ENCODE measurements around the gene MRTFB.

MRTFB gene

DNA sequence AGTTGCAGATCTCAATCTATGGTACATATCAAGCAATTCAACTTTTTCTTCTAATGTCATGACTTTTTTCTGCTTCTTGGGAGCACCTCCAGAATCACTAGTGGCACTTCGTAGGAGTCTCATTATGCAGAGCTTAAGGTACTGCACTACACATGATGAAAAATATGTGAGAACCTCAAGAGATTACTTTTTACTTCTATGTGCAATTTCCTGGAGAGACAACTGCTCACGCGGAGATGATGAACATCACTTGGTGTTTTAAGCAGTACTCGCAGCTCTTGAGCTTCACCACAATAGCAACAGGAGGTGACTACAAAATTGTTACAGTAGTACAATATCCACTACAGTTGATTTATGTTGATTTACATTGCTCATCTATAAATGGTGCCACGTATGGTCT, 79.7 kb downstream of the MRTFB start:
- no peaks in the 10 kb centered on the region for H3K27me3 ChIP-seq (ENCODE audit: insufficient read depth, poor library complexity, severe bottlenecking)
- H3K4me3 ChIP-seq (replicated peaks; ENCODE audit: insufficient read depth, low read length): no peak overlapping the region
- no peak for DNase-seq (ENCODE audit: low read depth in 1 of 2, low spot score in 1 of 2)
- TF ChIP-seq SPI1 (IDR thresholded peaks at IDR 0.05; ENCODE audit: borderline replicate concordance, low read depth) (no peak), POLR2AphosphoS5 (IDR thresholded peaks at IDR 0.05; ENCODE audit: low read depth) (no peak), GABPA (IDR thresholded peaks at IDR 0.05; ENCODE audit: low read depth) (no peak)
- TF ChIP-seq, protein P1, sequence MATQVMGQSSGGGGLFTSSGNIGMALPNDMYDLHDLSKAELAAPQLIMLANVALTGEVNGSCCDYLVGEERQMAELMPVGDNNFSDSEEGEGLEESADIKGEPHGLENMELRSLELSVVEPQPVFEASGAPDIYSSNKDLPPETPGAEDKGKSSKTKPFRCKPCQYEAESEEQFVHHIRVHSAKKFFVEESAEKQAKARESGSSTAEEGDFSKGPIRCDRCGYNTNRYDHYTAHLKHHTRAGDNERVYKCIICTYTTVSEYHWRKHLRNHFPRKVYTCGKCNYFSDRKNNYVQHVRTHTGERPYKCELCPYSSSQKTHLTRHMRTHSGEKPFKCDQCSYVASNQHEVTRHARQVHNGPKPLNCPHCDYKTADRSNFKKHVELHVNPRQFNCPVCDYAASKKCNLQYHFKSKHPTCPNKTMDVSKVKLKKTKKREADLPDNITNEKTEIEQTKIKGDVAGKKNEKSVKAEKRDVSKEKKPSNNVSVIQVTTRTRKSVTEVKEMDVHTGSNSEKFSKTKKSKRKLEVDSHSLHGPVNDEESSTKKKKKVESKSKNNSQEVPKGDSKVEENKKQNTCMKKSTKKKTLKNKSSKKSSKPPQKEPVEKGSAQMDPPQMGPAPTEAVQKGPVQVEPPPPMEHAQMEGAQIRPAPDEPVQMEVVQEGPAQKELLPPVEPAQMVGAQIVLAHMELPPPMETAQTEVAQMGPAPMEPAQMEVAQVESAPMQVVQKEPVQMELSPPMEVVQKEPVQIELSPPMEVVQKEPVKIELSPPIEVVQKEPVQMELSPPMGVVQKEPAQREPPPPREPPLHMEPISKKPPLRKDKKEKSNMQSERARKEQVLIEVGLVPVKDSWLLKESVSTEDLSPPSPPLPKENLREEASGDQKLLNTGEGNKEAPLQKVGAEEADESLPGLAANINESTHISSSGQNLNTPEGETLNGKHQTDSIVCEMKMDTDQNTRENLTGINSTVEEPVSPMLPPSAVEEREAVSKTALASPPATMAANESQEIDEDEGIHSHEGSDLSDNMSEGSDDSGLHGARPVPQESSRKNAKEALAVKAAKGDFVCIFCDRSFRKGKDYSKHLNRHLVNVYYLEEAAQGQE (IDR thresholded peaks at IDR 0.05; ENCODE audit: insufficient replicate concordance, low read depth): no peak
- TF ChIP-seq, protein P2, sequence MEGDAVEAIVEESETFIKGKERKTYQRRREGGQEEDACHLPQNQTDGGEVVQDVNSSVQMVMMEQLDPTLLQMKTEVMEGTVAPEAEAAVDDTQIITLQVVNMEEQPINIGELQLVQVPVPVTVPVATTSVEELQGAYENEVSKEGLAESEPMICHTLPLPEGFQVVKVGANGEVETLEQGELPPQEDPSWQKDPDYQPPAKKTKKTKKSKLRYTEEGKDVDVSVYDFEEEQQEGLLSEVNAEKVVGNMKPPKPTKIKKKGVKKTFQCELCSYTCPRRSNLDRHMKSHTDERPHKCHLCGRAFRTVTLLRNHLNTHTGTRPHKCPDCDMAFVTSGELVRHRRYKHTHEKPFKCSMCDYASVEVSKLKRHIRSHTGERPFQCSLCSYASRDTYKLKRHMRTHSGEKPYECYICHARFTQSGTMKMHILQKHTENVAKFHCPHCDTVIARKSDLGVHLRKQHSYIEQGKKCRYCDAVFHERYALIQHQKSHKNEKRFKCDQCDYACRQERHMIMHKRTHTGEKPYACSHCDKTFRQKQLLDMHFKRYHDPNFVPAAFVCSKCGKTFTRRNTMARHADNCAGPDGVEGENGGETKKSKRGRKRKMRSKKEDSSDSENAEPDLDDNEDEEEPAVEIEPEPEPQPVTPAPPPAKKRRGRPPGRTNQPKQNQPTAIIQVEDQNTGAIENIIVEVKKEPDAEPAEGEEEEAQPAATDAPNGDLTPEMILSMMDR (IDR thresholded peaks at IDR 0.05; ENCODE audit: insufficient read depth, low read length): no peak
- H3K27ac ChIP-seq (replicated peaks): no peak overlapping the region

DNA sequence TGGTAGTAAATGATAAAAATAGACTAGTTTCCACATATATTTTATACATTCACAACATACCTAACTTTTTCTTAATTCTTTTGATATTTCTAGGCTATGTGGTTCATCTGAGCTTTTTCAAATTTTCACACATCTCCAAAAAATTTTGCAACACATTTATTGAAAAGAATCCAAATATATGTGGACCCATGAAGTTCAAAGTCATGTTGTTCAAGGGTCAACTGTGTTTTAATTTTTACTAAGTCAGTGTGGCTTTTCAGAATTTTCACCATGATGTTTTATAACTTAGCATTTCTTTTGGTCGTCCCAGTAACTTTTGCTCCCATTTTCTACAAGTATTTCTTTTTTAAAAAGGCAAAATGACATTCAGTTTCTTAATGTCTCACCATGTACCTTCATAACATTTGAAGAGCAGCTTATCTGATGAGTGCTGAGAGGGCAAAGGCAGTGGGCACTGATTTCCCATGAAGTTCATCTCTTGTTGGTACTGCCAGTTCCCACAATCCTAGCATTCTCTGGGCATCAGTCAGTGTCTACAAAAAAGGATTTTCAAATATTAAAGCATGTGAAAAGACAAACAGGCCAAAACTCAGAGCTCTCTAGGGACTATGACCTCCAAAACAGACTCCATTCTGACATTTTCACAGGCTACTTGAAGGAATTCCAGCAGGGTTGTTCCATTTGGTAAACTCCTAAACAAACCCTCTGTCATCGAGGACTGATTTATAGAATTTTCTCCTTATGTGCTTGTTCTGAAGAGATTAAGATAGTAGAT, 80.3 kb downstream of the MRTFB start:
- H3K4me3 ChIP-seq (replicated peaks; ENCODE audit: insufficient read depth, low read length): no peak overlapping the region
- DNase-seq (ENCODE audit: low read depth in 1 of 2, low spot score in 1 of 2): no peak
- TF ChIP-seq, protein P2 (IDR thresholded peaks at IDR 0.05; ENCODE audit: insufficient read depth, low read length): no peak
- TF ChIP-seq, protein P1 (IDR thresholded peaks at IDR 0.05; ENCODE audit: insufficient replicate concordance, low read depth): no peak
- no peak for TF ChIP-seq GABPA (IDR thresholded peaks at IDR 0.05; ENCODE audit: low read depth)
- no peak for TF ChIP-seq POLR2AphosphoS5 (IDR thresholded peaks at IDR 0.05; ENCODE audit: low read depth)
- TF ChIP-seq SPI1 (IDR thresholded peaks at IDR 0.05; ENCODE audit: borderline replicate concordance, low read depth): no peak
- no peak overlapping the region for H3K27ac ChIP-seq (replicated peaks)
- no peaks in the 10 kb centered on the region for H3K27me3 ChIP-seq (ENCODE audit: insufficient read depth, poor library complexity, severe bottlenecking)

DNA sequence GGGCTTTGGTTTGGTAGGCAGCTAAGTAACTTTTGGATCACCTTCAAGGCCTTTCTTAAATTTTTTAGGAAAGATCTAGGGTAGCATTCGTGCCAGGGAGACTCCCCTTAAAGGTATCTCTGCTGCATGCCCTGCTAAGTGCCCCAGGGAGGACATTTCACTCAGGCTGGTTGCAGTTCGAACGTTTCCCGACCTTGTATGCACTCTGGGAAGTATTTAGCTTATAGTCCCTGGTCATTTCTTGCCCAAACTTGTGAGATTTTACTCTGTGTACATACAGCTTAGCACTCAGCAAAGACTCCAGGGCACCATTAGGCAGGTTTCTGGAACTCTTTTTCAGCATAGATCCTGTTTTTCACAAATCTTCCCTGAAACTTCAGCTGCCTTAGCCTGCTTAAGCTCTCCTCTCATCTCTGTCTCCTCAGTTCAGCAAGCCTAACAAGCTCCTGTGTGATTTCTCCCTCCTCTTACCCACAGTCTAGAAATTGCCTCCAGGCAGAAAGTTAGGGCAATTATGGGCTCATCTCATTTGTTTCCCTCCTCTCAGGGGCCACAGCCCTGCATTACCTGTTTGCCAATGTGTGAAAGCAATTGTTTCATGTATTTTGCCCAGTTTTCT, 84.6 kb downstream of the MRTFB start:
- no peak overlapping the region for H3K27ac ChIP-seq (replicated peaks)
- H3K4me3 ChIP-seq (replicated peaks; ENCODE audit: insufficient read depth, low read length): no peak overlapping the region
- TF ChIP-seq, protein P1 (IDR thresholded peaks at IDR 0.05; ENCODE audit: insufficient replicate concordance, low read depth): no peak
- no peak for TF ChIP-seq POLR2AphosphoS5 (IDR thresholded peaks at IDR 0.05; ENCODE audit: low read depth)
- TF ChIP-seq SPI1 (IDR thresholded peaks at IDR 0.05; ENCODE audit: borderline replicate concordance, low read depth): no peak
- TF ChIP-seq GABPA (IDR thresholded peaks at IDR 0.05; ENCODE audit: low read depth): no peak
- TF ChIP-seq, protein P2 (IDR thresholded peaks at IDR 0.05; ENCODE audit: insufficient read depth, low read length): no peak
- no peaks in the 10 kb centered on the region for H3K27me3 ChIP-seq (ENCODE audit: insufficient read depth, poor library complexity, severe bottlenecking)
- no peak for DNase-seq (ENCODE audit: low read depth in 1 of 2, low spot score in 1 of 2)

All from HL-60 (cell line).